K562 (cell line): ENCODE measurements around the gene LZTR1. TPM values are rescaled to one million over a fixed set of nuclear protein-coding genes. Genes with fewer than 3 reads are reported as not detected.
A peak's percentile ranks its signal among the peaks of the same experiment; 100 is the strongest.

Experiments
- CBX1 ChIP-seq: sonication (generic); IDR thresholded peaks from 2 replicates; pipeline ENCODE4 v1.6.1; 2016; ENCODE audit warnings: antibody characterized with exemption, low read depth, mild to moderate bottlenecking
- CCNT2 ChIP-seq: IDR thresholded peaks from 2 replicates; pipeline ENCODE4 v1.6.1; 2011; ENCODE audit warnings: borderline replicate concordance, low read depth, mild to moderate bottlenecking, moderate library complexity, mixed read lengths, low read length; ENCODE audit not compliant: insufficient read length; ENCODE audit errors: extremely low read depth
- DDX20 ChIP-seq: fragments of 450-650 bp; IDR thresholded peaks from 2 replicates; pipeline ENCODE4 v1.6.1; 2016; ENCODE audit warnings: missing genetic modification characterization, low read depth, mild to moderate bottlenecking, missing compliant biosample characterization, moderate library complexity
- ETV1 ChIP-seq: fragments of 450-650 bp; conservative IDR thresholded peaks from 2 replicates; pipeline ENCODE4 v1.6.1; 2016; ENCODE audit warnings: missing genetic modification characterization, control low read depth, low read depth, missing compliant biosample characterization
- FOXK1 ChIP-seq: sonication (generic); formaldehyde crosslinking; IDR thresholded peaks from 2 replicates; pipeline ENCODE4 v1.8.0; 2022; ENCODE audit warnings: missing genetic modification reagents, mild to moderate bottlenecking, borderline replicate concordance
- HDGF ChIP-seq: fragments of 450-650 bp; IDR thresholded peaks from 2 replicates; pipeline ENCODE4 v1.6.1; 2016
- HNRNPLL ChIP-seq: fragments of 200-400 bp; formaldehyde crosslinking; IDR thresholded peaks from 2 replicates; pipeline ENCODE4 v1.6.1; 2017; ENCODE audit warnings: low read length, low read depth, mild to moderate bottlenecking; ENCODE audit not compliant: poor library complexity, severe bottlenecking
- JUNB ChIP-seq: fragments of 450-650 bp; formaldehyde crosslinking; conservative IDR thresholded peaks from 2 replicates; pipeline ENCODE4 v1.4.0; 2020; ENCODE audit warnings: mild to moderate bottlenecking
- KAT7 ChIP-seq: sonication (generic); formaldehyde crosslinking; IDR thresholded peaks from 2 replicates; pipeline ENCODE4 v1.8.0; 2022; ENCODE audit warnings: missing genetic modification reagents, mild to moderate bottlenecking, borderline replicate concordance
- KAT8 ChIP-seq: fragments of 450-650 bp; IDR thresholded peaks from 2 replicates; pipeline ENCODE4 v1.6.1; 2016; ENCODE audit warnings: low read depth, mild to moderate bottlenecking
- MTA3 ChIP-seq: fragments of 450-650 bp; formaldehyde crosslinking; IDR thresholded peaks from 2 replicates; pipeline ENCODE4 v1.6.1; 2017; ENCODE audit warnings: mild to moderate bottlenecking, borderline replicate concordance
- NBN ChIP-seq: fragments of 450-650 bp; IDR thresholded peaks from 2 replicates; pipeline ENCODE4 v1.6.1; 2016; ENCODE audit warnings: low read depth, mild to moderate bottlenecking
- NUFIP1 ChIP-seq: fragments of 450-650 bp; IDR thresholded peaks from 2 replicates; pipeline ENCODE4 v1.6.1; 2018; ENCODE audit not compliant: partially characterized antibody
- POLR2G ChIP-seq: fragments of 200-400 bp; formaldehyde crosslinking; IDR thresholded peaks from 2 replicates; pipeline ENCODE4 v1.6.1; 2017; ENCODE audit warnings: low read depth, mild to moderate bottlenecking, antibody characterized with exemption, low read length, moderate library complexity
- SRSF1 ChIP-seq: fragments of 200-400 bp; formaldehyde crosslinking; IDR thresholded peaks from 2 replicates; pipeline ENCODE4 v1.6.1; 2017; ENCODE audit warnings: mild to moderate bottlenecking, low read depth, low read length, moderate library complexity
- ZC3H11A ChIP-seq: IDR thresholded peaks from 2 replicates; pipeline ENCODE4 v1.6.1; 2012; ENCODE audit warnings: low read depth, low read length, improper control_type of control experiment
- ZFX ChIP-seq: sonication (generic); formaldehyde crosslinking; IDR thresholded peaks from 2 replicates; pipeline ENCODE4 v1.8.0; 2022; ENCODE audit warnings: mild to moderate bottlenecking, missing genetic modification reagents, moderate library complexity
- ZNF124 ChIP-seq: sonication (generic); formaldehyde crosslinking; IDR thresholded peaks from 2 replicates; pipeline ENCODE4 v1.8.1; 2022; ENCODE audit warnings: missing genetic modification reagents
- ZNF282 ChIP-seq: sonication (generic); formaldehyde crosslinking; IDR thresholded peaks from 2 replicates; pipeline ENCODE4 v1.8.1; 2023; ENCODE audit warnings: missing genetic modification reagents
- ZNF324 ChIP-seq: fragments of 250-450 bp; sonication (Bioruptor Pico); IDR thresholded peaks from 2 replicates; pipeline ENCODE4 v1.4.0; 2020; ENCODE audit warnings: mild to moderate bottlenecking
- polyA plus RNA-seq, 8 experiments: library from polyadenylated mRNA; depleted of rRNA in 4 of 8; stranded (reverse) in 5 of 8; unstranded in 3 of 8; fragments of >200 nt; fragmentation: Nextera tagmentation in 2 of 8; fragmentation: Illumina TruSeq in 1 of 8; extraction: Ambion mirVana in 2 of 8; extraction: Trizol in 1 of 8; gene quantifications; 2 replicates each; pipeline versions ENCODE4 v1.2.1 to v1.2.3, GENCODE V29; 2011 to 2014; ENCODE audit warnings: inconsistent platforms in 1 of 8, missing spikeins in 1 of 8
- total RNA-seq, 7 experiments: library from RNA; depleted of rRNA in 6 of 7; stranded (reverse); fragments of >200 nt in 6 of 7; fragmentation: Illumina TruSeq in 2 of 7; extraction: Trizol in 2 of 7; gene quantifications; 2 replicates each; pipeline versions ENCODE4 v1.2.1 to v1.2.3, GENCODE V29; 2011 to 2021; ENCODE audit warnings: low replicate concordance in 1 of 7
- TF ChIP-seq, protein P1 (sequence below): fragments of 250-450 bp; sonication (Bioruptor Pico); IDR thresholded peaks from 2 replicates; pipeline ENCODE4 v1.5.1; 2021; ENCODE audit warnings: mild to moderate bottlenecking
- TF ChIP-seq, protein P2 (sequence below): sonication (generic); formaldehyde crosslinking; IDR thresholded peaks from 2 replicates; pipeline ENCODE4 v1.8.1; 2022; ENCODE audit warnings: missing genetic modification reagents
- TF ChIP-seq, protein P3 (sequence below): sonication (generic); formaldehyde crosslinking; IDR thresholded peaks from 2 replicates; pipeline ENCODE4 v1.4.0; 2020; ENCODE audit warnings: mild to moderate bottlenecking, missing genetic modification reagents

The LZTR1 gene
- total and polyA plus RNA-seq, 9 of the 15 experiments (the other 6 are each of a cell fraction or from before 2014, with no cell fraction given): 2.2 to 135 (median 63.0) TPM

DNA sequence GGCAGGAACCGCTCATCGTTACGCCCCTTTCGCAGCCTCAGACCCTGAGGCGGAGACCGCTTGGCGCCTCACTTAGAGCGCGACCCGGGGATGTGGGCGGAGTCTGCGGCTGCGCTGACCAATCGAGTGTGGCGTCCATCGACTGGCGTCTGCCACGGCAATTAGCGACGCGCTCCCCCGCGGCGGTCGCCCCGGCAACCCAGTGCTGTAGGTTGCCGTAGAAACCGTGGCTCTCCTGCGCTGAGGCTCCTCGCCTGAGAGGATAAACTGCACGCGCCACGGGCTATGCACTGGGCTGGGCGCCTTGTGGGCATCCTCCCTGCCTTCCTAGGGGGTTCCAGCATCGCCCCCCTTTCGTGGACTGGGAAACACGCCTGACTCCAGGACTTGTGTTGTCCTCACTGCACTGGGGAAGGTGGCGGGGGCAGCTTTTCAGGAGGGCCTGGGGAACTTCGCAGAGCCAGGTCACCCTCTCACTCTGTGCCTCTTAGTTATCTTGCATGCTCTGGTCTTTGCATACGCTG is 32.2 kb downstream of the LZTR1 start (continued):
- TF ChIP-seq CCNT2: no peak
- no peak for TF ChIP-seq FOXK1 (CRISPR knock-in tag)
- no peak for TF ChIP-seq HDGF
- peak; percentile 63; the same call in 1 of the 2 replicates for TF ChIP-seq ZNF324 (CRISPR knock-in tag)
- no peak for TF ChIP-seq SRSF1
- TF ChIP-seq, protein P1, sequence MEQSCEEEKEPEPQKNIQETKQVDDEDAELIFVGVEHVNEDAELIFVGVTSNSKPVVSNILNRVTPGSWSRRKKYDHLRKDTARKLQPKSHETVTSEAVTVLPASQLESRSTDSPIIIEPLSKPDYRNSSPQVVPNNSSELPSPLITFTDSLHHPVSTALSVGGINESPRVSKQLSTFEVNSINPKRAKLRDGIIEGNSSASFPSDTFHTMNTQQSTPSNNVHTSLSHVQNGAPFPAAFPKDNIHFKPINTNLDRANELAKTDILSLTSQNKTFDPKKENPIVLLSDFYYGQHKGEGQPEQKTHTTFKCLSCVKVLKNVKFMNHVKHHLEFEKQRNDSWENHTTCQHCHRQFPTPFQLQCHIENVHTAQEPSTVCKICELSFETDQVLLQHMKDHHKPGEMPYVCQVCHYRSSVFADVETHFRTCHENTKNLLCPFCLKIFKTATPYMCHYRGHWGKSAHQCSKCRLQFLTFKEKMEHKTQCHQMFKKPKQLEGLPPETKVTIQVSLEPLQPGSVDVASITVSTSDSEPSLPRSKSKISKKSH (CRISPR knock-in tag): no peak
- no peak for TF ChIP-seq NUFIP1
- TF ChIP-seq DDX20 (tag): no peak
- no peak for TF ChIP-seq NBN
- no peak for TF ChIP-seq ETV1 (tag)
- no peak; the same call in 1 of the 2 replicates for TF ChIP-seq JUNB (CRISPR knock-in tag)
- TF ChIP-seq, protein P2, sequence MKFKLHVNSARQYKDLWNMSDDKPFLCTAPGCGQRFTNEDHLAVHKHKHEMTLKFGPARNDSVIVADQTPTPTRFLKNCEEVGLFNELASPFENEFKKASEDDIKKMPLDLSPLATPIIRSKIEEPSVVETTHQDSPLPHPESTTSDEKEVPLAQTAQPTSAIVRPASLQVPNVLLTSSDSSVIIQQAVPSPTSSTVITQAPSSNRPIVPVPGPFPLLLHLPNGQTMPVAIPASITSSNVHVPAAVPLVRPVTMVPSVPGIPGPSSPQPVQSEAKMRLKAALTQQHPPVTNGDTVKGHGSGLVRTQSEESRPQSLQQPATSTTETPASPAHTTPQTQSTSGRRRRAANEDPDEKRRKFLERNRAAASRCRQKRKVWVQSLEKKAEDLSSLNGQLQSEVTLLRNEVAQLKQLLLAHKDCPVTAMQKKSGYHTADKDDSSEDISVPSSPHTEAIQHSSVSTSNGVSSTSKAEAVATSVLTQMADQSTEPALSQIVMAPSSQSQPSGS (CRISPR knock-in tag): no peak
- no peak for TF ChIP-seq MTA3
- TF ChIP-seq KAT7 (CRISPR knock-in tag): no peak
- no peak for TF ChIP-seq POLR2G
- TF ChIP-seq KAT8: no peak
- no peak for TF ChIP-seq CBX1
- no peak for TF ChIP-seq ZNF282 (CRISPR knock-in tag)
- no peak for TF ChIP-seq ZFX (CRISPR knock-in tag)
- TF ChIP-seq, protein P3, sequence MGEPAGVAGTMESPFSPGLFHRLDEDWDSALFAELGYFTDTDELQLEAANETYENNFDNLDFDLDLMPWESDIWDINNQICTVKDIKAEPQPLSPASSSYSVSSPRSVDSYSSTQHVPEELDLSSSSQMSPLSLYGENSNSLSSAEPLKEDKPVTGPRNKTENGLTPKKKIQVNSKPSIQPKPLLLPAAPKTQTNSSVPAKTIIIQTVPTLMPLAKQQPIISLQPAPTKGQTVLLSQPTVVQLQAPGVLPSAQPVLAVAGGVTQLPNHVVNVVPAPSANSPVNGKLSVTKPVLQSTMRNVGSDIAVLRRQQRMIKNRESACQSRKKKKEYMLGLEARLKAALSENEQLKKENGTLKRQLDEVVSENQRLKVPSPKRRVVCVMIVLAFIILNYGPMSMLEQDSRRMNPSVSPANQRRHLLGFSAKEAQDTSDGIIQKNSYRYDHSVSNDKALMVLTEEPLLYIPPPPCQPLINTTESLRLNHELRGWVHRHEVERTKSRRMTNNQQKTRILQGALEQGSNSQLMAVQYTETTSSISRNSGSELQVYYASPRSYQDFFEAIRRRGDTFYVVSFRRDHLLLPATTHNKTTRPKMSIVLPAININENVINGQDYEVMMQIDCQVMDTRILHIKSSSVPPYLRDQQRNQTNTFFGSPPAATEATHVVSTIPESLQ (CRISPR knock-in tag): no peak
- TF ChIP-seq ZNF124 (CRISPR knock-in tag): no peak
- peak; percentile 99 for TF ChIP-seq HNRNPLL
- TF ChIP-seq ZC3H11A: 0 out of 2 replicates have a peak, but pooled peaks have one; percentile 21
